GM19023 (cell line): ENCODE measurements around the gene DHPS.
"Not testable (repeated sequence)": the region's sequence is repeated elsewhere in the genome, so short reads cannot be mapped to it uniquely, and the experiment has no call there.

Source experiments
- ATAC-seq: cut with Tn5 transposase; IDR thresholded peaks from one replicate; pipeline ENCODE4 v1.9.1; 2021; ENCODE audit warnings: mild to moderate bottlenecking, moderate library complexity; ENCODE audit not compliant: unreplicated experiment

Gene DHPS

DNA sequence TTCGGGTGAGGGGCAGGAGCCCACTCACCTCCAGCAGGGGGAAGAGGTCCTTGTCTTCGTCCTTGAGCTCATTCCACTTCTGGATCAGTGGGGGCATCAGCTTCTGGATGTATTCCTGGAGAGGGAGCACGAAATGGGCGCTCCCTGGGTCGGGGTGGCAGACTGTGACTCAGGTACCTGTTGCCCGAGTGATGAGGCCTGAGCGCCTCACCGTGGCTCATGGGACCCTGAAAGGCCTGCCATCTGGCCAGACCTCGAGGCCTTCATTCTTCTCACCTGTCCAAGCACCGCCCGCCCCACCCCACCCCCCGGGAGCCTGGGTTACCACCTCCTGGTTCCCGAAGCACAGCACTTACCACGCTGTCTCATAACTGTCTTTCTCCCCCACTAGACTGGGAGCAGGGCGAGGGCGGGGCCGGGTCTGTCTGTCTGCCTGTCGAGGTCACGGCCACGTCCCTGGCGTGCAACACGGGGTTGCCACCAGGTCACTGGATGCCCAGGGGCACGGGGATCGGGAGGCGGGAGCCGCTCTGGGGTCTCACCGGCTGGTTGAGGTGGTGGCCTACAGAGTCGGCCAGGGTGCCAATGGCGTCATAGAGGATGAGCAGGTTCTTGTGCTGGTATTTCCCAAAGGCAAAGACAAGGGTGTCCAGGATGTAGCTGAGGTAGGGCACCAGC is 24.1 kb upstream of the DHPS start:
- no peak for ATAC-seq

DNA sequence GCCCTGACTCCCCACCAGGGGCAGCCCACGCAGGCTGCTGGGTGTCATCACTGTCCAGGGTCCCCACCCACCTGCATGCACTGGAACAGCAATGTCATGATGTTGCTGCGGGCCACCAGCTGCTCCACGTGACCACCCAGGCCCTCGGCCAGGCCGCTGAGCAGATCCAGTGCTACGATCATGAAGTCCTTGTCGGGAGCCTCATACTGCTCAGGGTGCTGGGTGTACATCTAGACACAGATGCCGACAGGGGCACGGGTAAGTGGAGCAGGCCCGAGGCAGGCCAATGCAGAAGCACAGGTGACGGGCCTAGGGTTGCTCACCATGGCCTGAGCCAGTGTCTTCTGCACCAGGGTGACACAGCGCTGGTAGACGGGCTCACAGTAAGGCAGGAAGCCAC is 23.5 kb upstream of the DHPS start:
- ATAC-seq: no peak

DNA sequence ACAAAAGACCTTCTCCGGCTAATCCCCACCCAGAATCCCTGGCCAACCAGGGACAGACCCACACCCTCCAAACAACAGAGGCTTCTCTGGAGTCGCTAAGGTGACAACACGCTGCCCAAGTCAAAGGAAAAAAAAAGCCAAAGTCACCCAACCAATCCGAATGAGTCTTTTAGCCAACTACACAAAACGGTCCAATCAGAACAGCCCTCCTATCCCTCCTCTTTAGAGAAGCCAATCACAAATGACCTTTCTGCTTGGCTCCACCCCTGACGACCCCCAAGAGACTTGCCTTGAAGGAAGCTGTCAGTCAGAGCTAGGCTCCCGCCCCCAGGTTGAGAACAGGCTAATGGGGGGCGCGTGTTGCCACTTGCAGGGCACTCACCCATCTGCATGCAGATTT is 21.4 kb upstream of the DHPS start:
- no peak for ATAC-seq

DNA sequence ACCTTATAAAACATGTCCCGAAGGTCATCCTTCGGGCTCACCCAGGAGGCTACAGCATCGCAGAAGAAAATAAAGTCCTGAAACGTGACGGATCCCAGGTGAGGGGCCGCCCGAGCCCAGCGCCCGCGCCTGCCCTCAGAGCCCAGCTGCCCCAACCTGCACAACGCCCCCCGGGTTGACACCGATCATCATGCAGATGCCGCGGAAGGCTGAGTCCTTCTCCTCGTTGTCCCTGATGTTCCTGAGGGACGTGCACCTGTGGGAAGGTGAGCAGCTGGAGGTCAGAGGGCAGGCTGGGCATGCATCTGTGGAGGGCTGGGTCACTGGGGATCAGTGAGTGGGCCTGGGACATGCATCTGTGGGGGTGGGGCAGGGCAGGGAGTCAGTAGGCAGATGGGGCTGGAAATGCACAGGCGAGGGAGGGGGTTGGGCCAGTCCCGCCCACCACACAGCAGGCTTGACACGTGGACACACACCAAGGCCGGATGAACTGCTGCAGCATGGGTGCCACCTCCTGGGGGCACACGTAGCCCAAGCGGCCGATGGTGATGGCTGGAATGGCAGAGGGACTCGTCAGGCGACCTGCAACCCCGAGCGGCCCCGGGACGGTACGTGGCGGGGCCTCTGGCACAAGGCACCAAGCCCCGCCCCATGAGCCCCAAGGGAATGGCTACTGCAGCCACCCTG is 20.1 kb upstream of the DHPS start:
- ATAC-seq: no peak

DNA sequence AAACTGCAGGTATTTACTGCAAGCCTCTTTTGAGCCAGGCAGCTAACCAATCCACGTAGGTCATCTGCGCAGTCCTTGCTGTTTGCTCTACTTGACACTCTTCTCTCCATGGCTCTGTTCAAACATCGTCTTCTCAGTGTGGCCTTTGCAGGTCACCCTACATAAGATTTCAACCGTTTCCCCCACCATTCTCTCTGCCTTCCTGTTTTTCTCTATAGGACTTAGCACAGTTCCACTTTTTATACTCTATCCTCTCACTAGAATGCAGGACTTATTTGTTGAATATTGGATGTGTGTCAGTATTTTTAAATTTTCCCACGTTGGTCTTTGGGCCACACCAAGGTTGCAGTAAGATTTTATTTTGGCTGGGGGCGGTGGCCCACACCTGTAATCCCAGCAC is 16.5 kb upstream of the DHPS start:
- no peak for ATAC-seq

DNA sequence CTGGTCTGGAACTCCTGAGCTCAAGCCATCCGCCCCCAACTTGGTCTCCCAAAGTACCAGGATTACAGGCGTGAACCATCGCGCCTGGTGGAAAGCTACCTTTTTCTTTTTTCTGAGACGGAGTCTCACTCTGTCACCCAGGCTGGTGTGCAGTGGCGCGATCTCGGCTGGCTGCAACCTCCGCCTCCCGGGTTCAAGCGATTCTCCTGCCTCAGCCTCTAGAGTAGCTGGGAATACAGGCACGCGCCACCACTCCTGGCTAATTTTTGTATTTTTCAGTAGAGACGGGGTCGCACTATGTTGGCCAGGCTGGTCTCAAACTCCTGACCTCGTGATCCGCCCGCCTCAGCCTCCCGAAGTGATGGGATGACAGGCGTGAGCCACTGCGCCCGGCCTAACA is 15.7 kb upstream of the DHPS start:
- not testable (repeated sequence) for ATAC-seq

DNA sequence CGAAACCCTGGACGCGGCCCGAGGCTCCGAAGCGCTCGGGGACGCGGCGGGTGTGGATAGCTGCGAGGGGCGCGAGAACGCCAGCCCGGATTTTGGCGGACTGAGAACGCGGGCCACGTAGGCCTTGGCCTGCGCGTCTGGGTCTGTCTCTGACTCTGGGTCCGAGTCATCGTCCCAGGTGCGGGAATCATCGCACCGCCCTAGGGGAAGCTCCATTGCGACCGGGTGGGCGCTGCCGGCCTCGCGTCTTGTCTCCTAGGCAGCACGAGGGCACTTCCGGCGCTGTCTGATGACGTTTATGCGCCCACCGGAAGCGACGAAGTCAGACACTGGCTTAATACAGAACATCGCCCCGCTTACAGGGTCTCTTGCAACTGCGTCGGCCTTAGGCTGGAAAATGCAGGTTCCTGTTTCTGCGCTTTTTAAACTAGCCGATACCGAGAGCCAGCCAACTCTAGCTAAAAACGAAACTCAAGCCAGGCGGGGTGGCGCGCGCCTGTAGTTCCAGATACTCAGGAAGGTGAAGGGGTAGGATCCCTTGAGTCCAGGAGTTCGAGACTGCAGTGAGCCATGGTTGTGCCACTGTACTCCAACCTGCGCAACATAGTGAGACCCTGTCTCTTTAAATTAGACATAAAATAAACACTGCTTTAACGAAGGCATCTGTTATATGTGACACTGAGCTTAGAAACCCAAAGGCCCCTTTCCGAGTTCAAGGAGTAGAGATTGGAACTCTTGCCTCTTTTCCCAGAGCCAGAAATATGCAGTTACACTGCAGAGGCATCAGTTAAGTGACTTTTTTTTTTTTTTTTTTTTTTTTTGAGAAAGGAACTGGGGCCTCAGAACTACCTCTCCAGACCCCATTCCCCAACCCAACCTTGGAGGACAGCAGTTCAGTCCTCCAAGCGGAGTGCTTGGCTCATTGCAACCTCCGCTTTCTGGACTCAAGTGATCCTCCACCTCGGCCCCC is 15.0 kb upstream of the DHPS start, which contains the start of gene FBXW9:
FBXW9 (minus strand) TSS at position 266 of the 970 bp plus-strand sequence; CDS start at position 216, 50 bp downstream.
- peak; percentile 66 for ATAC-seq

DNA sequence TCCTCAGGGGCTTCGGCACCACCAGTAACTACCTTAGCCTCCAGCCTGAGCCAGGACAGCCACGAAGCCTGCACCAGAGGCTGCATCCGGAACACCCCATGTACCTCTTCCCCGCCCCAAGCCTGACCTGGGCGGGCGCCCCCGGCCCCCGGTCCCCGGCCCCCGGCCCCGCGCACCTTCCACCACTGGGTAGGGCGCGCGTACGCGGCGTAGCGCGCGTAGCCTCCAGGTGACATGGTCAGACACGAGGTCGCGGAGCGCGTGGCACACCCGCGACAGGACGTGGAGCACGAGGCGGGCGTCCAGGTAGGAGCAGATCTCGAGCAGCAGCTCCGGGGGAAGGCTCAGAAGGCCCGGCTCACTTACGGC is 14.3 kb upstream of the DHPS start:
- peak; percentile 19 for ATAC-seq

DNA sequence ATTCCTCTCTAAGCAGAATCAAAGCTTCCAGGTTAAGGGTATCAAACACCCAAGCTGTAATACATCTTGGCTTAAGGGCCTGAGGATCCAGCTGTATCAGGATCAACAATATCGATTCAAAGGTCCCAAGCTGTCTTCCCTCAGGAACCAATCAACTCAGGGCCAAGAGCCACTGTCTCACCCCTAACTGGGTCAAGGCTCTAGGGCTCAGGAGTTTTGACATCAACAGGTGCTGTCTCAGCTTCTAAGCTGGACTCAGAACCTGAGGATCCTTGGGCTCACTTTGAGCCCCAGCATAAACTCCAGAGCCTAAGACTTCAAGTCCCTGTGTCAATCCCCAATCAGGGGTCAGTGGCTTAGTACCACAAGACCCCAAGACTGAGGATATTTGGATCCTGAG is 13.8 kb upstream of the DHPS start:
- ATAC-seq: no peak

DNA sequence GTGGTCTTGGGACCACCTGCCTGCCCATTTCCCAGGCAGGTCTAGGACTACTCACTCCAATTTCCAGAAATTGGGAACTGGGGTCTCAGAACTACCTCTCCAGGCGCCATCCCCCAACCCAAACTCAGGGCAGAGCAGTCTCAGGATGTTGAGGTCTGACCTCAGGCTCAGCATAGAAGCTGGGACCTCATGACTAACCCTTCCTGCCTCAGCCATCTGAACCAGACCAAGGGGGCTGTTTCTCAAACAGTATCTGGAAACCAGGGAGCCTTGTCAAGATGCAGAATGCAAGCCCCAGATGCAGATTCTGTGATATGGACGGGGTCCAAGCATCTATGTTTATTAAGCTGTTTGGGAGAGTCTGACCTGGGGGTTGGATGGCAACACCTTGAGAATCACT is 13.4 kb upstream of the DHPS start:
- ATAC-seq: no peak

DNA sequence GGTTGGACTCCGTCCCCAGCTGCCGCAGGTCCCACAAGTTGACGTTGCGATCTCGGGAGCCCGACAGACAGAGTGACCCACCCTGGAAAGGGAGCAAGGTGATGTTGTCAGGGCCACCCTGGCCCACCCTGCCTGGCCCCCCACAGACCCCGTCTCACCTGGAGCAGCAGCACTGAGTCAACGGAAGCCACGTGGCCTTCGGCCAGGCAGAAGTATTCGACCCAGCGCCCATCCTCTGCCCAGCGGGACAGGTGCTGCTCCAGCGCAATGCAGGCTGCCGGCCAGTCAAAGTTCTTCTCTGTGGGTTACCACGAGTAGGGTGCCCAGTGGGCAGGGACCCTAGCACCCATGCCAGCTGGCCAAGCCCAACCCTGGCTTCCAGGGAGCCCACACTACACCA is 13.0 kb upstream of the DHPS start:
- no peak for ATAC-seq

DNA sequence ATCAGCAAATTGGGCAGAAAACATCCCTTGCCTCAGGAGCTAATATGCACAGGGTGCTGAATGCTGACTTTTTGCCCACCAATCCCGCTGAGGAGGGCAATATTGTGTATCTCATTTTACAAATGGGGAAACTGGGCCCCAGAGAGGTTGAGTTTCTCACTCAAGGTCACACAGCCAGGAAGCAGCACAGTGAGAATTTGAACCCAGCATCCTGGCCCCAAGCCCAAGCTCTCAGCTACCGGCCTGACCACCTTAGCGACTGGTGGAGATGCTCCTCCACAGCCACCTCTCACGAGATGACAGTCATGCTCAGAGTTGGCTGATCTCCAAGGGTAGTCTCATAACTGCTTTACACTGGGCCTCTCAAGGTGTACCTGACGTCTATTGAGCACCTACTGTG is 11.3 kb upstream of the DHPS start:
- ATAC-seq: no peak

DNA sequence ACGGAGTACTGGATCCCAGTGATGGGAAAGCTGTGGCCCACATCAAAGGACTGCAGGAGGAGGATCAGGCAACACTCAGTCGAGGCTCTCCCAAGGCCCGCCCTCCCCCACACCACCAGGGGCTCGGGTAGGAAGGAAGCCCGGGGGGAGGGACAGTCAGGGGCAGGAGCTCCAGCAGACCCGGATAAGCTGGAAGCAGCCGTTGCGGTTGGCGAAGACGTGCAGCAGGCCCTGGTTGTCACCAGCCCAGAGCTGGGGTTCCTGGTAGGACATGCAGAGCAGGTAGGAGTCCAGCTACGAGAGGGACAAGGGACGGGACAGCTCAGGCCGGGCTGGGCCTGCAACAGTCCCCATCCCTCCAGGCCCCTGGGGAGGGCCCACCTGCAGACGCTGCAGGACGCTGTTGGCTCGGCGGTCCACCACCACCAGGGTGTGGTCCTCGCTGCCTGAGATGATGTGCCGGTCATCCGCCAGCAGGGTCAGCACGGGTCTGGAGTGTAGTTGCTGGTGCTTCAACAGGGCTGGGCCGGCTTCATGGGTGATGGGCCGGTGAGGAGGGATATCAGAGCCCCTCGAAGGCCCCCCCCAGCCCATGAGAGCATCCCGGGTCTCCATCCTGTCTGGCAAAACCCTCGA is 8.0 kb upstream of the DHPS start:
- no peak for ATAC-seq

DNA sequence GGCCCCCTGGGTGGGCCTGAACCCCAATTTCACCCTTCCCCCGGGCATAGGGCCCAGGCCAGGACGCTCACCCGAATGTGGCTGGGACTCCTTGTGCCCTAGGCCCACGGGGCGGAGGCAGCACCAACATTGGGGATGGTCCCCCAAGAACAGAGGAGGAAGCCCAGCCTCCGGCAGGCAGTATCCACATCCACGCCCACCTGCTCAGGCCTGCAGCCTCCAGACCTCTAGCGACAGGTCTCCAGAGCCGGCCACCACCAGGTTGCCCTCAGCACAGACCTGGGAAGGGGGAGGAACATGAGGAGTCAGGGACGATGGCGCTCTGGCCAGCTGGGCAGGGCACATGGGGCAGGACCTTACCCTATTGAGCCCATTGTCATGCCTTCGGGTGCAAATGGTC is 7.3 kb upstream of the DHPS start:
- ATAC-seq: no peak

DNA sequence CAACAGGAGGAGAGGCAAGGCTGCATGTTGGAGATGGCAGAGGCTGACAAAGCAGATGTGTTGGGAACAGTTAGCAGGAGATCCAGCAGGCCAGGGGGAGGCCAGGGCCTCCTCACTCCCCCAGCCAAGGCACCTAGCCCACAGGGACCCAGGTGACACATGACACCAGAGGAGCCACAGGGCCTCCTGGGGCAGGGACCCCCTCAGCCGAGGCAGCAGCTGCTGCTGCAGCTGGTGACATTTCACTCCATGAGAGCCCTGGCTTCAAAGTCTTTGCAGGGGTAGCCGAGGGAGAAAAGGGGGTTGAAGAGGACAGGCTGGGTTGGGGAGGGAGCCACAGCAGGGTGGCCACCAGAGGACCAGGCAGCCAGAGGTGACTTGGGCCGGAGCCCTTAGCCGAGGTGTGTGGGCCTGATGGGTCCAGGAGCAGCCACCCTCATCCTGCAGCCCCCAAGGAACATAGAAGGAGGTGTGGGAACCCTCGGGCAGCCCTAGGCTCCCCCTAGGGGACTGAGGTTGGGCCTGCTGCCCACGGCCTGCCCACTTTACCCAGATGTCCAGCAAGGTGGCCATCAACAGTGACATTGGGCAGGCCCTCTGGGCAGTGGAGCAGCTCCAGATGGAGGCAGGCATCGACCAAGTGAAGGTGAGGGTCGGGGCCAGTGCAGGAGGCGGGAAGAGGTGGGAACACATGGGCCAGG is 6.0 kb upstream of the DHPS start, which contains the start of gene GNG14:
GNG14 (plus strand) TSS at position 503 of the 701 bp plus-strand sequence; CDS start at position 554, 51 bp downstream.
- ATAC-seq: no peak

DNA sequence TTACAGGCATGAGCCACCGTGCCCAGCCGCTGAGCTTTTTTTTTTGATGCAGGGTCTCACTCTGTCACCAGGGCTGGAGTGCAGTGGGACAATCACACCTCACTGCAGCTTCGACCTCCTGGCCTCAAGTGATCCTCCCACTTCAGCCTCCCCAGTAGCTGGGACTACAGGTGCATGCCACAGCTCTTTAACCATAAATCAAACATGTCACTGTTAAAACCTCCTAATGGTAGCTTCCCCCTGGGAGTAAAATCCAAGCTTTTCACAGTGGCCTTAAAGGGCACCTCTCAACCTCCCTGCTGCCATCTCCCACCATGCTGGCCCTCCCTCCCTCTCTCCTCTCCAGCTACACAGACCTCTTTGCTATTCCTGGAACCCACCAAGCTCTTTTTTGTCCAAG is 4.2 kb upstream of the DHPS start:
- ATAC-seq: no peak

DNA sequence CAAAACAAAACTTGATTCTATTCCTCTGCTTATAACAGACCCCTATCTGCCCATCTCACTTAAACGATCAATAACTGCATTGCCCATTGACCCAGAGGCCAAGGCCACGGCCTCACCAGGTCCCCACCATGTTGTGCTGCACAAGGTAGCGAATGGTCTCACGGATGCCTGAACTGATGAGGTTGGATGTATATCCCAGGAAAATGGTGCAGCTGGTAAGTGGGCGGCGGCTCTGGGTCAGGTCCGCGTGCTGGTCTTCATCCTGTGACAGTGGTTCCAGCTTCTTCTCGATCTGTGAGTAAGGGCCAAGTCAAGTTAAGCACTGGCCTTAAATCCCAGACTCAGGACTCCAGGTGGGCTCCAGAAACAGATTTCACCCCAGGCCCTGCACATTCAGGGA is 1.6 kb downstream of the DHPS start:
- ATAC-seq: no peak

DNA sequence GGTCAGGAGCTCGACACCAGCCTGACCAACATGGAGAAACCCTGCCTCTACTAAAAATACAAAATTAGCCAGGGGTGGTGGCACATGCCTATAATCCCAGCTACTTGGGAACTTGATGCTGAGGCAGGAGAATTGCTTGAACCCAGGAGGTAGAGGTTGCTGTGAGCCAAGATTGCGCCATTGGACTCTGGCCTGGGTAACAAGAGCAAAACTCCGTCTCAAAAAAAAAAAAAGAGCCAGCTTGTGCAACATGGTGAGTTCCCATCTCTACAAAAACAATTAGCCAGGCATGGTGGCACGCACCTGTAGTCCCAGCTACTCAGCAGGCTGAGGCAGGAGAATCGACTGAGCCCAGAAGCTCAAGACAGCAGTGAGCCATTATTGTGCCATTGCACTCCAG is 3.6 kb downstream of the DHPS start:
- not testable (repeated sequence) for ATAC-seq

DNA sequence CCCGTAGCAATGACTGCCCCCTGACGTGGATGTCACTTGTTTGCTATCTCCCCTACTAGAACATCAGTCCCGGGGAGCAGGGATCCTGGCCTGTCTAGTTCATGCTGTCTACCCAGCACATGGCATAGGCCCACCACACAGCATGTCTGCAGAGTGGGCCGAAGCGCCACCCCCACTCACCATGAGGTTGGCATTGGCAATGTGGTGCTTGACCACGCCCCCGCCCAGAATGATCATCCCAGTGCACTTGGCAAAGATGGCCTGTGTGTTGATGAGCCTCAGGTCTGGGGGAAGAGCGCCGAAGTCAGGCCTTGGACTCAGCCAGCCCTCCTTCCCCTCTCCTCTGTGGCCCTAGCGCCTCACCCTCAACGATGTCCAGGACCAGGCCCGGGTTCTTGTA is 4.8 kb downstream of the DHPS start:
- ATAC-seq: no peak

DNA sequence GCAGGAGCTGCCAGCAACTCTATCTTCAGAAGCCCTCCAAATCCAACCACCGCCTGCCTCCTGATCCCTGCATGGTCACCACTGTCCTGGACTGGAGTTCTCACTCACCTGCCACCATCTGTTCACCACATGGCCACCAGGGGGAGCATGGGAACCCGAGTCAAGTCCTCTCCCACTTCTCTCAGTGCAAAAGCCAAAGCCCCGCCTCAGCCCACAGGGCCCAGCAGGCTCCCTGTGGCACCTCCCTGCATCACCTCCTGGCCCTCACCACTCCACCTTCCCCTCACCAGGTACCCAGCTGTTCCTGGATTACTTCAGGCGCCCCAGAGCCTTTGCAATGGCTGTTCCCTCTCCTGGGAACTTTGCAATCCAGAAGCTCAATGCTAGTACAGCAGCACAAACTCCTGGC is 5.3 kb downstream of the DHPS start:
- no peak for ATAC-seq
